ENCODE data around the gene GPR153.
A peak's percentile ranks its signal among the peaks of the same experiment; 100 is the strongest.

GPR153 gene

GRCh38 chr1:6247651-6248050 lies 13.2 kb downstream of the GPR153 start:
- DNase-seq: no peak

- peak; percentile 79 to 81 for DNase-seq
Observed at GRCh38 chr1:6246497-6247467, 14.1 kb downstream of the GPR153 start.

- DNase-seq: peak; percentile 78 to 80
Observed at GRCh38 chr1:6245869-6246496, 14.9 kb downstream of the GPR153 start.

- DNase-seq: peak; percentile 25 to 74
Observed at GRCh38 chr1:6245086-6245868, 15.6 kb downstream of the GPR153 start.

- no peak for DNase-seq
Observed at GRCh38 chr1:6244401-6245049, 16.4 kb downstream of the GPR153 start.

GRCh38 chr1:6243993-6244392 lies 16.9 kb downstream of the GPR153 start, which contains the start of gene HES3:
Gene HES3 (plus strand): TSS chr1:6244179. CDS start chr1:6244366, 187 bp downstream.
- DNase-seq: no peak

GRCh38 chr1:6243053-6243834 lies 17.7 kb downstream of the GPR153 start:
- DNase-seq: peak in 1 of 2 experiments; percentile 23

- DNase-seq: peak in 1 of 2 experiments; percentile 30
Observed at GRCh38 chr1:6241887-6242740, 18.8 kb downstream of the GPR153 start.

- DNase-seq: no peak
Observed at GRCh38 chr1:6241107-6241886, 19.6 kb downstream of the GPR153 start.

- DNase-seq: no peak
Observed at GRCh38 chr1:6239950-6240768, 20.7 kb downstream of the GPR153 start.

- no peak for DNase-seq
Observed at GRCh38 chr1:6239213-6239752, 21.6 kb downstream of the GPR153 start.

GRCh38 chr1:6237093-6237492 lies 23.8 kb downstream of the GPR153 start:
- DNase-seq: no peak

GRCh38 chr1:6235296-6235677 lies 25.6 kb downstream of the GPR153 start:
- DNase-seq: no peak

- DNase-seq: no peak
Observed at GRCh38 chr1:6234502-6235295, 26.2 kb downstream of the GPR153 start.

- no peak for DNase-seq
Observed at GRCh38 chr1:6233376-6233775, 27.5 kb downstream of the GPR153 start.

GRCh38 chr1:6225651-6226050 lies 35.2 kb downstream of the GPR153 start:
- DNase-seq: no peak

- DNase-seq: no peak
Observed at GRCh38 chr1:6224718-6225117, 36.2 kb downstream of the GPR153 start.

GRCh38 chr1:6223617-6224016 lies 37.3 kb downstream of the GPR153 start:
- DNase-seq: no peak
